GM18907 (cell line): ENCODE measurements around the gene ZNF564.
"Not testable (repeated sequence)": the region's sequence is repeated elsewhere in the genome, so short reads cannot be mapped to it uniquely, and the experiment has no call there.

Source experiments
- ATAC-seq: cut with Tn5 transposase; IDR thresholded peaks from one replicate; pipeline ENCODE4 v1.9.1; 2021; ENCODE audit warnings: mild to moderate bottlenecking, moderate library complexity; ENCODE audit not compliant: unreplicated experiment

The ZNF564 gene

GRCh38 chr19:12551060-12551832 is at the start of gene ZNF564:
Gene ZNF564, minus strand, starts transcription at chr19:12551482. Its CDS starts 150 bp downstream, at chr19:12551332.
- ATAC-seq = peak; percentile 96

DNA sequence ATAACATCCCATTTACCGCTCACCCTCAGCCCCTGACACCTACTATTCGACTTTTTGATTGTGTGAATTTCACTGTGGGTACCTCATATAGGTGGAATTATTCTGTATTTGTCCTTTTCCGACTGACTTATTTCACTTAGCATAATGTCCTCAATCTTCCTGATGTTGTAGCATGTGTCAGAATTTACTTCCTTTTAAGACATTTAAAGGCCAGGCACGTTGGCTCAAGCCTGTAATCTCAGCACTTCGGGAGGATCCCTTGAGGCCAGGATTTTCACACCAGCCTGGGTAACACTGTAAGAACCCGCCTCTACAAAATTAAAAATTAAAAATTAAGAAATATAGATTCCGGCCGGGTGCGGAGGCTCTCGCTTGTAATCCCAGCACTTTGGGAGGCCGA is 46.3 kb upstream of the ZNF564 start:
- ATAC-seq = no peak

DNA sequence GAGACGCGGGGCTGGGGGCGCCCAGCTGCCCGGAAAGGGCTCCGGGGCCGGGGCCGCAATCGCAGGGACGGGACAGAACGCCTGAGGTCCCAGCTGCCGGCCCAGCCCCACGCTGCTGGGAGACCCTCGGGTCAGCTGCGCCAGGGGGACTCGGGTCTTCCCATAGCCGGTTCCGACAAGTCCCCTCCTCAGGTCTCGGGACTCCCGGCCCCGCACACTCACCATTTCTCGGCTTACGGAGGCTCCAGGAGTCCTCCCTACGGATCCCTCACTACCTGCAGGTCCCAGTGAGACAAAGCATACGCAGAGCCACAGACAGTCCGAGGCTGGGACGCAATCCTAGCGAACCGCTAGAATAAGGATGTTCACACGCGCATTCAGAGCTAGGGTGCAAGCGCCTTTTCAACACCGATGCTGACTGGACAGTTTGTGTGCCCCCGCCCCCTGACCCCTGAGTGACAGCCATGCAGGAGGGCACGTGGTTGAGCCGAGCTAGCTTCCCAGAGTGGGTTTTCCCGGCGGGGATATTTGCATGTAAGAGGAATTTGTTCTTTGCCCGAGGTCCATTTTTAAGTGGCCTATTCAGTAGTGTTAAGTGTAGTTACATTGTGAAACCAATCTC is 45.8 kb upstream of the ZNF564 start:
- ATAC-seq = no peak

DNA sequence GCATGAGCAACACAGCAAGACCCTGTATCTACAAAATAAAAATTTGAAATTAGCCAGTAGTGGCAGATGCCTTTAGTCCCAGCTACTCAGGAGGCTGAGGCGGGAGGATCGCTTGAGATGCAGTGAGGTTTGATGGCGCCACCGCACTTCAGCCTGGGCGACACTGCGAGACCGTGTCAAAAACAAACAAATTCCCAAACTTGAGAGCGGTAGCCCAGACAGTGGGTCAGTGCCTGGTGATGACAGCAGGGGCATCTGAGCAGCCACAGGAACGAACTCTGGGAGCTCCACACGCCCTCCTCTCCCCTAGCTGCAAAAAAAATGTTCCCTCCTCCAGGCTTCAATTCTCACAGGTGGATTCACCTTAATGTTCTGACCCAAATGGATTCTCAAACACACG is 45.2 kb upstream of the ZNF564 start:
- no peak for ATAC-seq

DNA sequence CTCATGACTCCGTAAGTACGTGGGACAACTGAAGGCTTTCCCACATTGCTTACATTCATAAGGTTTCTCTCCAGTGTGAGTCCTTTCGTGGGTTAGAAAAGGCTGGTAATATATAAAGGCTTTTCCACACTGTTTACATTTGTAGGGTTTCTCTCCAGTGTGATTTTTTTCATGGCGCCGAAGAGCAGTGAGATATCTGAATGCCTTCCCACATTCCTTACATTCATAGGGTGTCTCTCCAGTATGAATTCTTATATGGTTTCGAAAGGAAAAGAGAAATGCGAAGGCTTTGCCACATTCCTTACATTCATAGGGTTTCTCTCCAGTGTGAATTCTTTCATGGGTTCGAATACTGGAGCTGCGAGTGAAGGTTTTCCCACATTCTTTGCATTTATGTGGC is 29.8 kb upstream of the ZNF564 start:
- no peak for ATAC-seq

GRCh38 chr19:12580180-12580694 is 29.0 kb upstream of the ZNF564 start:
- ATAC-seq = no peak

DNA sequence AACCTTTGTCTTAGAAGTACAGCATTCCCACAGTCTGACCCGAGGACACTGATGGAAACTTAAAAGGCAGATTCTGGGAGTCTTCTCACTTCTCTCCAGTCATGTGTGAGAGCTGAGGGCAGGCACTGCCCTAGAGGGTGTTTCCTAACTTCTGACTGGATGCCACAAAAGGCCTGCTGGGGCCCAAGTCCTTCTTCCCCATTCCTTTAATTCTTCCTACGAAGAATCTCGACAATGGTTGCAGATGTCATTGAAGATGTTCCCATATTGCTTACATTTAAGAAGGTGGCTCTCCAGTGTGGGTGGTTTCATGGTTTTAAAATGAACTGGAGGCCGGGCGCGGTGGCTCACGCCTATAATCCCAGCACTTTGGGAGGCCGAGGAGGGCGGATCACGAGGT is 27.4 kb upstream of the ZNF564 start:
- ATAC-seq = no peak

DNA sequence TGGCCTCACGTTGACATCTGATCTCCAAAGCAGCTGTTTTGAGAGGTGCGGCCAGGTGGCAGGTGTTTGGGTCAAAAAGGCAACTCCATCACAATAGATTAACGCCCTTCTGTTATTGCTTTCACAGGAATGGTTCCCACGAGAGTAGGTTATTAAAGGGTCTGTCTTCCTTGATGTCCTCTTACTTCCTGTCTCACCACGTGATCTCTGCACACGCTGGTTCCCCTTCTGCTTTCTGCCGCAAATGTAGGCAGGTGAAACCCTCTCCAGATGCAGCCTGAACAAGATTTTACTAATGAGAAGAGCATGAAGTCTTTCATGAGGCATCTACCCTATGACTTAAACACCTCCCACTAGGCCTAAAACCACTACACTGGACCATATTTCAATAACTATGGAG is 22.8 kb upstream of the ZNF564 start:
- ATAC-seq = no peak

DNA sequence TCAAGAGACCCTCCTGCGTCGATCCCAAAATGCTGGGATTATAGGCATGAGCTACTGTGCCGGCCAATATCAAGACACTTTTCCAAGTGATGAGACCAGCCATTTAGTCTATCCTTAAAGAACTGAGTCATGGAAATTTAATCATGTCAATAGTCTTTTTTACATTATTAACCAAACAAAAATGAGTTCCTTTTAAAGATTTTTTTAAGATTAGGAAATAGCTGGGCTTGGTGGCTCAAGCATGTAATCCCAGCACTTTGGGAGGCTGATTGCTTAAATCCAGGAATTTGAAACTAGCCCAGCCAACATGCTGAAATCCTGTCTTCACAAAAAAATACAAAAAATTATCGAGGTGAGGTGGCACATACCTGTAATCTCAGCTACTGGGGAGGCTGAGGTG is 16.7 kb upstream of the ZNF564 start:
- ATAC-seq = no peak

DNA sequence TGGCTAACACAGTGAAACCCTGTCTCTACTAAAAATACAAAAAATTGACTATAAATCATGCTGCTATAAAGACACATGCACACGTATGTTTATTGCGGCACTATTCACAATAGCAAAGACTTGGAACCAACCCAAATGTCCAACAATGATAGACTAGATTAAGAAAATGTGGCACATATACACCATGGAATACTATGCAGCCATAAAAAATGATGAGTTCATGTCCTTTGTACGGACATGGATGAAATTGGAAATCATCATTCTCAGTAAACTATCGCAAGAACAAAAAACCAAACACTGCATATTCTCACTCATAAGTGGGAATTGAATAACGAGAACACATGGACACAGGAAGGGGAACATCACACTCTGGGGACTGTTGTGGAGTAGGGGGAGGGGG is 15.1 kb upstream of the ZNF564 start:
- ATAC-seq = not testable (repeated sequence)

DNA sequence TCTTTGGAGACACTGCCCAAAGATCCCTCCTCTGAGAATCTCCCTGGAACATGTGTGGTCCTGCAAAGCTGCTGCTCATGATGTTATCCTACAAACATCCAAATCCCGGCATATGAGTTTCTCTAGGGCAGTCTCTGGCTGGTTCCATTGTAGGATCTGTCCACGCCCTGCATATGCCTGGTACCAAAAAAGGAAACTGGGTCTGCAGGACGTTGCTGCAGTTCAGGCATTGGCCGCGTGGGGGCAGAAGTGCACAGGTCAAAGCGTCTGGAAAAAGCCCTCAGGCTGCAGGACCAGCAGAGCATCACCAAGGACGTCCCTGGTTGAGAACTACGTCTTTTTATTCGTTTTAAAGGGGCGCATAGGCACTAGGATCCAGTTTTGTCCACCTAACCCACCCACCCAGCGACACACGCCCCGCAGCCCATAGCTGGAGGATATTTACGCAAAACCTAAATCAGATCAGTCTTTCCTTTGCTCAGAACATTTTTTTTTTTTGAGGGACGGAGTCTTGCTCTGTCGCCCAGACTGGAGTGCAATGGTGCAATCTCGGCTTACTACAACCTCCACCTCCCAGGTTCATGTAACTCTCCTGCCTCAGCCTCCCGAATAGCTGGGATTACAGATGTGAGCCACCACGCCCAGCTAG is 12.9 kb upstream of the ZNF564 start:
- no peak for ATAC-seq

DNA sequence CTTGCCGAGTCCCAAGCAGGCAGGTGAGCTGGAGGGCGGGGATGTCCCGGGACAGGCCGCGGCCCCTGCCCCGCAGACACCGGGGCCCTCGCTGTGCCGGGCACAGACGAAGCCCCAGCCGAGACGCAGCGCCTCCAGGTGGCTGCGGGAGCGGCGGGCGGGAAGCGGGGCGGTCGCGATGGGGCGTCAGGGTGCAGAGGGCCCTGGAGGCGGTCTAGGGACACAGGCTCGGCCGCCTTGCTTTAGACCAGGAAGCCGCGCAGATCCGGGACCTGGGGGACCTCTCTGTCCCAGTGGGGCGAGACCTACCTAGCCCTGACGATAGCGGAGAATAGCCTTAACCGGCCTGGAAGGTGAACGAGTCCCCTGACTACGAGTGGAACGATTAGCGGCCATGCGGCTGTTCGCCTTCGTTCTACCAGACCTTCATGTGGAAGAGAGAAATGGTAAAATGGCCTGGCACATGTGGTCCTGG is 4.2 kb upstream of the ZNF564 start:
- ATAC-seq = no peak

- ATAC-seq = no peak
These were observed 4.4 kb downstream of the ZNF564 start for GRCh38 chr19:12546903-12547302.

GRCh38 chr19:12546068-12546467 is 5.2 kb downstream of the ZNF564 start:
- ATAC-seq = no peak

- ATAC-seq = no peak
These were observed 6.0 kb downstream of the ZNF564 start for GRCh38 chr19:12545267-12545666.

DNA sequence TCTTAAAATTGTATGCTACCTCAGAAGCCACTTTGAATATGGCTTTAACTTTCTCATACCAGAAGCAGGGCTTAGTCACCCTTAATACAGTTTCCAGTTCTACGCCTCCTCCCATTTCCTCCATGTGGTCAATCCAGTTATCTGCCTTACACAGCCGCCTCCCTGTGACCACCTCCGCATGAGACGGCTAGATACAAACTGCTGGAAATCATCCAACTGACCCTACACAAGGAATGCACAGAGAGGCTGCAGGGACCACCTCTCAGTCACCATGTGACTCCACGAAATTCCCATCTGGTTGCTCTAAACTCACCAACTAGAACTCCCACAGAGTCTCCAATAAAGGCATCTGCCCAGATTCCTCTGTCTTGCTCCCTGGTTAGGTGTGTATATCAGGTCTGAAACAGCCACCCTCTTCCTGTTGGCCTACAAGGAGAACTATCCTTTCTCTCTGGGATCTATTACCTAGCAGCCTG is 6.8 kb downstream of the ZNF564 start:
- ATAC-seq = no peak

- no peak for ATAC-seq
These were observed 7.4 kb downstream of the ZNF564 start for GRCh38 chr19:12543855-12544254.

GRCh38 chr19:12527034-12527836 is 24.0 kb downstream of the ZNF564 start:
- no peak for ATAC-seq

GRCh38 chr19:12526542-12526941 is 24.7 kb downstream of the ZNF564 start:
- ATAC-seq = no peak

GRCh38 chr19:12521996-12522395 is 29.3 kb downstream of the ZNF564 start:
- ATAC-seq = no peak
